Naive B cell (primary cell): ENCODE results near the gene ABCA12. TPM values are rescaled to one million over a fixed set of nuclear protein-coding genes. Genes with fewer than 3 reads are reported as not detected.

Experiments
- ATAC-seq, 2 donors: fragments of 150-1000 bp; cut with Tn5 transposase; 2 replicates each; pipeline ENCODE4 v1.10.0; 2021; ENCODE audit warnings: low read depth in 2 of 2, mild to moderate bottlenecking in 2 of 2, moderate library complexity in 2 of 2
- DNase-seq: peaks from one replicate; pipeline ENCODE4 v3.0.0; 2022
- H3K27ac Mint-ChIP-seq, 6 donors: one replicate each; pipeline ENCODE4 v1.8.0; 2020 to 2022; ENCODE audit warnings: mild to moderate bottlenecking in 6 of 6, mixed read lengths in 6 of 6, moderate library complexity in 5 of 6, inconsistent platforms in 2 of 6
- H3K27me3 Mint-ChIP-seq, 3 donors: one replicate each; pipeline ENCODE4 v1.8.0; 2021 to 2022; ENCODE audit warnings: mixed read lengths in 3 of 3, mild to moderate bottlenecking in 1 of 3
- H3K36me3 Mint-ChIP-seq, 2 donors: one replicate each; pipeline ENCODE4 v1.8.0; 2020 to 2022; ENCODE audit warnings: mixed read lengths in 2 of 2, inconsistent platforms in 1 of 2, mild to moderate bottlenecking in 1 of 2
- H3K4me1 Mint-ChIP-seq, 3 donors: one replicate each; pipeline ENCODE4 v1.8.0; 2020 to 2022; ENCODE audit warnings: mixed read lengths in 3 of 3, inconsistent platforms in 1 of 3, mild to moderate bottlenecking in 1 of 3, moderate library complexity in 1 of 3
- H3K4me3 Mint-ChIP-seq, 8 donors: one replicate each; pipeline ENCODE4 v1.8.0; 2020 to 2022; ENCODE audit warnings: mild to moderate bottlenecking in 8 of 8, mixed read lengths in 8 of 8, moderate library complexity in 8 of 8, inconsistent platforms in 2 of 8
- H3K9me3 Mint-ChIP-seq, 7 donors: one replicate each; pipeline ENCODE4 v1.8.0; 2020 to 2022; ENCODE audit warnings: mixed read lengths in 7 of 7, mild to moderate bottlenecking in 5 of 7, inconsistent platforms in 2 of 7, moderate library complexity in 1 of 7
- polyA plus RNA-seq, 6 donors: library from polyadenylated mRNA; unstranded; fragments of 300-500 nt; fragmentation: Illumina TruSeq; gene quantifications; one replicate each; pipeline ENCODE4 v1.2.3, GENCODE V29; 2021; ENCODE audit warnings: low read depth in 6 of 6

Gene ABCA12
- polyA plus RNA-seq, 6 donors from 2014 or later, result not detected

- Mint-ChIP-seq H3K36me3 (no peaks in the 10 kb centered on the region), H3K9me3 (peaks cover 0 to 4% (median 0%) of the 10 kb centered on the region in 7 donors), H3K4me1 (no peaks in the 10 kb centered on the region), H3K4me3 (no peak overlapping the region), H3K27me3 (no peaks in the 10 kb centered on the region), H3K27ac (no peak overlapping the region)
- no peak for DNase-seq
- no peak for ATAC-seq
Observed at GRCh38 chr2:215105607-215106354, 32.6 kb downstream of the ABCA12 start.

GRCh38 chr2:215104226-215104625 is 34.2 kb downstream of the ABCA12 start:
- ATAC-seq, result no peak
- no peaks in the 10 kb centered on the region for H3K4me1 Mint-ChIP-seq

GRCh38 chr2:215098875-215099274 is 39.6 kb downstream of the ABCA12 start:
- H3K4me3 Mint-ChIP-seq, result no peak overlapping the region
- no peaks in the 10 kb centered on the region for H3K27me3 Mint-ChIP-seq
- no peaks in the 10 kb centered on the region for H3K4me1 Mint-ChIP-seq
- DNase-seq (no peak), ATAC-seq (no peak)
- H3K9me3 Mint-ChIP-seq, result peaks cover 0 to 13% (median 0%) of the 10 kb centered on the region in 7 donors
- H3K27ac Mint-ChIP-seq, result no peak overlapping the region
- no peaks in the 10 kb centered on the region for H3K36me3 Mint-ChIP-seq

More at GRCh38 chr2:215104226-215104625, 34.2 kb downstream of the ABCA12 start:
- no peaks in the 10 kb centered on the region for H3K27me3 Mint-ChIP-seq
- no peak for DNase-seq
- no peak overlapping the region for H3K4me3 Mint-ChIP-seq
- peaks cover 0 to 7% (median 0%) of the 10 kb centered on the region in 7 donors for H3K9me3 Mint-ChIP-seq
- H3K36me3 Mint-ChIP-seq, result no peaks in the 10 kb centered on the region
- H3K27ac Mint-ChIP-seq, result no peak overlapping the region

- H3K4me1 Mint-ChIP-seq, result no peaks in the 10 kb centered on the region
- ATAC-seq (no peak), DNase-seq (no peak)
- no peak overlapping the region for H3K27ac Mint-ChIP-seq
- H3K27me3 Mint-ChIP-seq, result no peaks in the 10 kb centered on the region
- H3K4me3 Mint-ChIP-seq, result no peak overlapping the region
- peaks cover 0 to 3% (median 0%) of the 10 kb centered on the region in 7 donors for H3K9me3 Mint-ChIP-seq
- no peaks in the 10 kb centered on the region for H3K36me3 Mint-ChIP-seq
Observed at GRCh38 chr2:215084080-215084479, 54.3 kb downstream of the ABCA12 start.

GRCh38 chr2:215083146-215083545 is 55.3 kb downstream of the ABCA12 start:
- no peak overlapping the region for H3K27ac Mint-ChIP-seq
- peaks cover 0 to 4% (median 0%) of the 10 kb centered on the region in 3 donors for H3K27me3 Mint-ChIP-seq
- no peaks in the 10 kb centered on the region for H3K4me1 Mint-ChIP-seq
- no peaks in the 10 kb centered on the region for H3K36me3 Mint-ChIP-seq
- peaks cover 0 to 3% (median 0%) of the 10 kb centered on the region in 7 donors for H3K9me3 Mint-ChIP-seq
- ATAC-seq (no peak), DNase-seq (no peak)
- H3K4me3 Mint-ChIP-seq, result no peak overlapping the region

GRCh38 chr2:215082446-215082845 is 56.0 kb downstream of the ABCA12 start:
- no peak overlapping the region for H3K27ac Mint-ChIP-seq
- H3K4me3 Mint-ChIP-seq, result no peak overlapping the region
- ATAC-seq (no peak), DNase-seq (no peak)
- peaks cover 0 to 3% (median 0%) of the 10 kb centered on the region in 7 donors for H3K9me3 Mint-ChIP-seq
- H3K4me1 Mint-ChIP-seq, result no peaks in the 10 kb centered on the region
- H3K27me3 Mint-ChIP-seq, result peaks cover 0 to 4% (median 0%) of the 10 kb centered on the region in 3 donors
- no peaks in the 10 kb centered on the region for H3K36me3 Mint-ChIP-seq

- peaks cover 0 to 4% (median 0%) of the 10 kb centered on the region in 3 donors for H3K27me3 Mint-ChIP-seq
- no peak overlapping the region for H3K4me3 Mint-ChIP-seq
- no peak for DNase-seq
- H3K9me3 Mint-ChIP-seq, result peaks cover 0 to 3% (median 0%) of the 10 kb centered on the region in 7 donors
- ATAC-seq, result no peak
- no peak overlapping the region for H3K27ac Mint-ChIP-seq
- no peaks in the 10 kb centered on the region for H3K4me1 Mint-ChIP-seq
- H3K36me3 Mint-ChIP-seq, result no peaks in the 10 kb centered on the region
Observed at GRCh38 chr2:215080545-215080944, 57.9 kb downstream of the ABCA12 start.

GRCh38 chr2:215071676-215072075 is 66.8 kb downstream of the ABCA12 start:
- no peak overlapping the region for H3K4me3 Mint-ChIP-seq
- no peaks in the 10 kb centered on the region for H3K36me3 Mint-ChIP-seq
- peak overlapping the region in 1 of 6 donors; percentile 78 for H3K27ac Mint-ChIP-seq
- no peak for DNase-seq
- H3K9me3 Mint-ChIP-seq, result peaks cover 0 to 7% (median 0%) of the 10 kb centered on the region in 7 donors
- no peaks in the 10 kb centered on the region for H3K4me1 Mint-ChIP-seq
- H3K27me3 Mint-ChIP-seq, result peaks cover 0 to 6% (median 0%) of the 10 kb centered on the region in 3 donors
- no peak for ATAC-seq

- ATAC-seq, result no peak
- Mint-ChIP-seq H3K36me3 (no peaks in the 10 kb centered on the region), H3K4me3 (peak overlapping the region in 1 of 8 donors; percentile 10), H3K4me1 (no peaks in the 10 kb centered on the region), H3K27me3 (peaks cover 0 to 6% (median 0%) of the 10 kb centered on the region in 3 donors), H3K27ac (no peak overlapping the region), H3K9me3 (peaks cover 0 to 7% (median 0%) of the 10 kb centered on the region in 7 donors)
- DNase-seq, result no peak
Observed at GRCh38 chr2:215068399-215068798, 70.0 kb downstream of the ABCA12 start.

GRCh38 chr2:215066124-215066523 is 72.3 kb downstream of the ABCA12 start:
- no peak for DNase-seq
- no peaks in the 10 kb centered on the region for H3K36me3 Mint-ChIP-seq
- no peak overlapping the region for H3K27ac Mint-ChIP-seq

GRCh38 chr2:215063526-215063925 is 74.9 kb downstream of the ABCA12 start:
- peaks cover 0 to 2% (median 0%) of the 10 kb centered on the region in 7 donors for H3K9me3 Mint-ChIP-seq
- no peak for DNase-seq
- H3K36me3 Mint-ChIP-seq, result no peaks in the 10 kb centered on the region
- no peak overlapping the region for H3K27ac Mint-ChIP-seq
- ATAC-seq, result no peak
- no peaks in the 10 kb centered on the region for H3K4me1 Mint-ChIP-seq
- no peak overlapping the region for H3K4me3 Mint-ChIP-seq
- H3K27me3 Mint-ChIP-seq, result peaks cover 0 to 10% (median 5%) of the 10 kb centered on the region in 3 donors

More at GRCh38 chr2:215066124-215066523, 72.3 kb downstream of the ABCA12 start:
- peaks cover 0 to 5% (median 5%) of the 10 kb centered on the region in 3 donors for H3K27me3 Mint-ChIP-seq
- H3K4me3 Mint-ChIP-seq, result no peak overlapping the region
- ATAC-seq, result no peak
- peaks cover 0 to 1% (median 0%) of the 10 kb centered on the region in 7 donors for H3K9me3 Mint-ChIP-seq
- H3K4me1 Mint-ChIP-seq, result no peaks in the 10 kb centered on the region

- DNase-seq (no peak), ATAC-seq (no peak)
- Mint-ChIP-seq H3K9me3 (peaks cover 0 to 2% (median 0%) of the 10 kb centered on the region in 7 donors), H3K27me3 (peaks cover 0 to 10% (median 5%) of the 10 kb centered on the region in 3 donors), H3K36me3 (no peaks in the 10 kb centered on the region), H3K4me1 (no peaks in the 10 kb centered on the region), H3K4me3 (no peak overlapping the region), H3K27ac (no peak overlapping the region)
Observed at GRCh38 chr2:215060861-215061536, 77.4 kb downstream of the ABCA12 start.

- H3K27me3 Mint-ChIP-seq, result peaks cover 0 to 10% (median 5%) of the 10 kb centered on the region in 3 donors
- no peak for DNase-seq
Observed at GRCh38 chr2:215059724-215060123, 78.7 kb downstream of the ABCA12 start.

GRCh38 chr2:215055891-215056290 is 82.5 kb downstream of the ABCA12 start:
- Mint-ChIP-seq H3K27ac (no peak overlapping the region), H3K9me3 (peaks cover 0 to 1% (median 0%) of the 10 kb centered on the region in 7 donors), H3K36me3 (no peaks in the 10 kb centered on the region), H3K4me3 (no peak overlapping the region), H3K27me3 (peaks cover 0 to 2% (median 0%) of the 10 kb centered on the region in 3 donors), H3K4me1 (no peaks in the 10 kb centered on the region)
- ATAC-seq (no peak), DNase-seq (no peak)

More at GRCh38 chr2:215059724-215060123, 78.7 kb downstream of the ABCA12 start:
- H3K4me1 Mint-ChIP-seq, result no peaks in the 10 kb centered on the region
- no peak for ATAC-seq
- no peak overlapping the region for H3K27ac Mint-ChIP-seq
- peaks cover 0 to 2% (median 0%) of the 10 kb centered on the region in 7 donors for H3K9me3 Mint-ChIP-seq
- H3K4me3 Mint-ChIP-seq, result no peak overlapping the region
- no peaks in the 10 kb centered on the region for H3K36me3 Mint-ChIP-seq
